ENCODE measurements around the gene MAP1LC3B2.

MAP1LC3B2 gene

GRCh38 chr12:116559162-116559935 is at the start of gene MAP1LC3B2:
Gene MAP1LC3B2 (plus strand): TSS chr12:116559381. CDS start chr12:116575943, 16,562 bp downstream.
- DNase-seq = no peak

- no peak for DNase-seq
Measured at GRCh38 chr12:116513944-116514343, 45.2 kb upstream of the MAP1LC3B2 start.

GRCh38 chr12:116515684-116516083 is 43.5 kb upstream of the MAP1LC3B2 start:
- no peak for DNase-seq

- DNase-seq = no peak
Measured at GRCh38 chr12:116516657-116517056, 42.5 kb upstream of the MAP1LC3B2 start.

- DNase-seq = no peak
Measured at GRCh38 chr12:116517431-116518045, 41.6 kb upstream of the MAP1LC3B2 start.

GRCh38 chr12:116520225-116520760 is 38.9 kb upstream of the MAP1LC3B2 start:
- DNase-seq = no peak

- no peak for DNase-seq
Measured at GRCh38 chr12:116520801-116521471, 38.2 kb upstream of the MAP1LC3B2 start.

- DNase-seq = no peak
Measured at GRCh38 chr12:116524311-116524710, 34.9 kb upstream of the MAP1LC3B2 start.

- no peak for DNase-seq
Measured at GRCh38 chr12:116524964-116525379, 34.2 kb upstream of the MAP1LC3B2 start.

- DNase-seq = no peak
Measured at GRCh38 chr12:116525418-116526001, 33.7 kb upstream of the MAP1LC3B2 start.

- no peak for DNase-seq
Measured at GRCh38 chr12:116528065-116528464, 31.1 kb upstream of the MAP1LC3B2 start.

- DNase-seq = no peak
Measured at GRCh38 chr12:116528498-116528897, 30.7 kb upstream of the MAP1LC3B2 start.

- DNase-seq = peak; percentile 47
Measured at GRCh38 chr12:116529048-116529447, 30.1 kb upstream of the MAP1LC3B2 start.

- DNase-seq = no peak
Measured at GRCh38 chr12:116529686-116530085, 29.5 kb upstream of the MAP1LC3B2 start.

- DNase-seq = no peak
Measured at GRCh38 chr12:116532428-116532827, 26.8 kb upstream of the MAP1LC3B2 start.

- peak; percentile 76 for DNase-seq
Measured at GRCh38 chr12:116532986-116533342, 26.2 kb upstream of the MAP1LC3B2 start.

GRCh38 chr12:116533343-116534251 is 25.6 kb upstream of the MAP1LC3B2 start:
- peak; percentile 66 for DNase-seq

GRCh38 chr12:116534311-116535121 is 24.7 kb upstream of the MAP1LC3B2 start:
- DNase-seq = no peak

- no peak for DNase-seq
Measured at GRCh38 chr12:116535241-116535640, 23.9 kb upstream of the MAP1LC3B2 start.

GRCh38 chr12:116537101-116537904 is 21.9 kb upstream of the MAP1LC3B2 start:
- no peak for DNase-seq

Data from NCI-H2029 treated with DMSO at 0.1 percent for 48 hours (cell line).